Cardiac muscle cell (in vitro differentiated cells and primary cell): ENCODE measurements around the gene HCST. TPM values are rescaled to one million over a fixed set of nuclear protein-coding genes. Genes with fewer than 3 reads are reported as not detected.

Experiments used
- DNase-seq, 2 donors: peaks; one replicate each; pipeline versions ENCODE4 v3.0.0 to v3.0.0-alpha.2; 2010 to 2017; ENCODE audit warnings: low read depth in 1 of 2, low spot score in 1 of 2
- H3K27ac ChIP-seq: fragments of 200-600 bp; sonication (generic); 2 replicates; pipeline ENCODE4 v1.5.1; 2016
- H3K27me3 ChIP-seq: fragments of 200-600 bp; sonication (generic); 2 replicates; pipeline ENCODE4 v1.6.0; 2016; ENCODE audit warnings: control low read depth
- H3K36me3 ChIP-seq: fragments of 200-600 bp; sonication (generic); 2 replicates; pipeline ENCODE4 v1.5.1; 2016; ENCODE audit warnings: control low read depth
- H3K4me1 ChIP-seq: fragments of 200-600 bp; sonication (generic); 2 replicates; pipeline ENCODE4 v1.8.1; 2017; ENCODE audit warnings: low read depth, mild to moderate bottlenecking, mixed run types
- H3K4me3 ChIP-seq: fragments of 200-600 bp; sonication (generic); 2 replicates; pipeline ENCODE4 v1.5.1; 2016; ENCODE audit warnings: mild to moderate bottlenecking
- H3K9me3 ChIP-seq: fragments of 200-600 bp; sonication (generic); 2 replicates; pipeline ENCODE4 v1.5.1; 2017; ENCODE audit warnings: low read depth, mild to moderate bottlenecking, control low read depth
- CTCF ChIP-seq: IDR thresholded peaks from 2 replicates; pipeline ENCODE4 v1.5.1; 2012; ENCODE audit warnings: low read depth, mild to moderate bottlenecking, low read length
- polyA plus RNA-seq: library from polyadenylated mRNA; unstranded; fragments of >200 nt; fragmentation: Nextera tagmentation; extraction: Ambion mirVana; gene quantifications from 2 replicates; pipeline ENCODE4 v1.2.1, GENCODE V29; 2016
- total RNA-seq: library from RNA; depleted of rRNA; stranded (reverse); fragments of >200 nt; gene quantifications from 2 replicates; pipeline ENCODE4 v1.2.3, GENCODE V29; 2016

The HCST gene
- total and polyA plus RNA-seq, 2 experiments from 2014 or later, result 2.4 to 2.5 TPM

- H3K4me1 ChIP-seq, result no peaks in the 10 kb centered on the region
- no peak for DNase-seq
- TF ChIP-seq CTCF, result no peak
- no peaks in the 10 kb centered on the region for H3K9me3 ChIP-seq
- H3K4me3 ChIP-seq, result no peak overlapping the region
- no peak overlapping the region for H3K27ac ChIP-seq
- H3K36me3 ChIP-seq, result peaks cover 6% of the 10 kb centered on the region
- H3K27me3 ChIP-seq, result no peaks in the 10 kb centered on the region
These were observed 5.7 kb upstream of the HCST start for GRCh38 chr19:35896643-35897040.

- Histone ChIP-seq H3K27me3 (no peaks in the 10 kb centered on the region), H3K36me3 (peaks cover 6% of the 10 kb centered on the region), H3K4me3 (no peak overlapping the region), H3K9me3 (no peaks in the 10 kb centered on the region), H3K27ac (no peak overlapping the region), H3K4me1 (no peaks in the 10 kb centered on the region)
- no peak for DNase-seq
- TF ChIP-seq CTCF, result no peak
These were observed 4.5 kb upstream of the HCST start for GRCh38 chr19:35897706-35898451.

GRCh38 chr19:35898499-35898809 is 3.9 kb upstream of the HCST start:
- Histone ChIP-seq H3K27ac (no peak overlapping the region), H3K36me3 (peaks cover 6% of the 10 kb centered on the region), H3K4me1 (no peaks in the 10 kb centered on the region), H3K9me3 (no peaks in the 10 kb centered on the region), H3K4me3 (peak overlapping the region; percentile 86), H3K27me3 (no peaks in the 10 kb centered on the region)
- no peak for DNase-seq
- no peak for TF ChIP-seq CTCF

- no peak for TF ChIP-seq CTCF
- H3K9me3 ChIP-seq, result no peaks in the 10 kb centered on the region
- peak; percentile 80 to 82 for DNase-seq
- peaks cover 4% of the 10 kb centered on the region for H3K36me3 ChIP-seq
- H3K4me3 ChIP-seq, result peak overlapping the region; percentile 86
- no peak overlapping the region for H3K27ac ChIP-seq
- no peaks in the 10 kb centered on the region for H3K27me3 ChIP-seq
- no peaks in the 10 kb centered on the region for H3K4me1 ChIP-seq
These were observed 2.6 kb upstream of the HCST start for GRCh38 chr19:35899547-35900214.

GRCh38 chr19:35901055-35901644 is 1.2 kb upstream of the HCST start:
- DNase-seq, result peak in 1 of 2 donors; percentile 25
- Histone ChIP-seq H3K27me3 (no peaks in the 10 kb centered on the region), H3K27ac (no peak overlapping the region), H3K4me3 (no peak overlapping the region), H3K9me3 (no peaks in the 10 kb centered on the region), H3K4me1 (no peaks in the 10 kb centered on the region), H3K36me3 (no peaks in the 10 kb centered on the region)
- TF ChIP-seq CTCF, result no peak
